ENCODE data around the gene FGF12.

Gene FGF12

DNA sequence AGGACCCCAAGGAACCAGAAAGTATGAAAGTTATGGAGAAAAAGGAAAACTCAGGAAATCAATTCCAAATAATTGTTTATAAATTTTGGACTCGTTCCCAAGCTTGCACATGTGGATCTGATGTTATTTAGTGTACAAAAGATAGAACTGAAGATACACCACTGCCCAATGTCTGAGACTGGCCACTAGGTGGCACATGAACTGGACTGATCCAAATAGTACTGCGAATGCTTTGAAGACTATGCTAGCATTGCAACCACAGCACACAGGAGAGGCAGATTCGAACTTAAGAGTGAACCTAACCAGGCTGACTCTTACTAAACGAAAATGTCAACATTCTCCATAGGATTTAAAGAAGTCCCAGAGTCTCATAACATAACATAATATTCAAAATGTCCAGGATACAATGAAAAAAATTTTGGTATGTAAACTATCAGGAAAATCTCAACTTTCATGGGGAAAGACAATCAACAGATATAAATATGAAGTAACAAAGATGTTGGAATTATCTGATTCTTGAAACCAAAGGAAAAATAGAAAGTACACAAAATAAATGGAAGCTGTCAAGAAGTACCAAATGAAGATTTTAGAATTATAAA, 596.7 kb downstream of the FGF12 start:
- no peak overlapping the region for H3K4me3 ChIP-seq (ENCODE audit: low read length)
- no peaks in the 10 kb centered on the region for H3K9me3 ChIP-seq (ENCODE audit: control insufficient read depth, low read length)

DNA sequence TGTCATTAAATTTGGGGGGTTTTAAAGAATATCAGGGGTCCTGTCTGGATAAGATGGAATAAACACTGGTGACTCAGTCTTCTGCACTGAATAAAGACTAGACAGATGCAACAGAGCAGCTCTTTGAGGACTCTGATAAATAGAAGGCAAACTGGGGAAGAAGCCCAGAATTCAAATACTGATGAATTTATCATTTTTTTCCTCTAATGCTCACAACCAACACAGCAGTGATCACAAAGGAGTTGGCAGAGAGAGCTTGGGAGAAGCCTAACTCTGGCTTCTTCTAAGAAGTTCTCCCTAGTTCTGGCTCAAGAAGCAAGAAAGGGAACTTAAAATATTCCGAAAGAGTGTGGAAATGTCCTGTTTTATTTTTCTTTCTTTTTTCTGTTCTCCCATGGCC, 597.8 kb downstream of the FGF12 start:
- no peak for DNase-seq (ENCODE audit: low read depth)

More for the DNA sequence above, 596.7 kb downstream of the FGF12 start:
- DNase-seq (ENCODE audit: low read depth), result peak; percentile 13
- no peaks in the 10 kb centered on the region for H3K4me1 ChIP-seq (ENCODE audit: control insufficient read depth, insufficient read depth, low read length)
- H3K9ac ChIP-seq (ENCODE audit: low read length), result no peak overlapping the region
- H3K36me3 ChIP-seq (ENCODE audit: control insufficient read depth, insufficient read depth, low read length, severe bottlenecking), result no peaks in the 10 kb centered on the region
- H3K27me3 ChIP-seq (replicated peaks; ENCODE audit: control insufficient read depth, insufficient read depth, low read length), result no peaks in the 10 kb centered on the region

DNA sequence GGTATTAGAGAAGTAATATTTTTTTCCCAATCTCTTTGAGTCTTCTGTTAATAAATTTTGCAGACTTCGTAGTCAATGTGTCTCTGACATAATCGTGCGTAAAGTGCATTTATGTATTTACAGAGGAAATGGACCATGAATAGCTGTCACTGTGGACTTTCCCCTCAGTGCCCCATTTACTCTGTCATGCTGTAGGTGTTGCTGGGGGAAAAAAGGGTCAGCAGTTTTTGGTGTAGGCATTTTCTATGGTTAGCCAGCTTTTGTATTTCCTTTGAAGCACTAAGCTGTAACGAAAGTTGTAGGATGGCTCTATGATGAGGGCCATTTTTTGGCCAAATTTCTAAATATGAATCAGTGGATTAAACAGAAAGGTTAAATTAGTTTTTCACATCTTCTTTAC, 598.4 kb downstream of the FGF12 start:
- no peaks in the 10 kb centered on the region for H3K4me1 ChIP-seq (ENCODE audit: control insufficient read depth, insufficient read depth, low read length)
- H3K9me3 ChIP-seq (ENCODE audit: control insufficient read depth, low read length), result no peaks in the 10 kb centered on the region
- H3K4me3 ChIP-seq (ENCODE audit: low read length), result no peak overlapping the region
- no peak overlapping the region for H3K9ac ChIP-seq (ENCODE audit: low read length)
- DNase-seq (ENCODE audit: low read depth), result no peak
- no peaks in the 10 kb centered on the region for H3K27me3 ChIP-seq (replicated peaks; ENCODE audit: control insufficient read depth, insufficient read depth, low read length)
- H3K36me3 ChIP-seq (ENCODE audit: control insufficient read depth, insufficient read depth, low read length, severe bottlenecking), result no peaks in the 10 kb centered on the region

More for the DNA sequence above, 597.8 kb downstream of the FGF12 start:
- H3K9me3 ChIP-seq (ENCODE audit: control insufficient read depth, low read length), result no peaks in the 10 kb centered on the region
- H3K4me1 ChIP-seq (ENCODE audit: control insufficient read depth, insufficient read depth, low read length), result no peaks in the 10 kb centered on the region
- H3K27me3 ChIP-seq (replicated peaks; ENCODE audit: control insufficient read depth, insufficient read depth, low read length), result no peaks in the 10 kb centered on the region
- no peak overlapping the region for H3K4me3 ChIP-seq (ENCODE audit: low read length)
- H3K36me3 ChIP-seq (ENCODE audit: control insufficient read depth, insufficient read depth, low read length, severe bottlenecking), result no peaks in the 10 kb centered on the region
- no peak overlapping the region for H3K9ac ChIP-seq (ENCODE audit: low read length)

DNA sequence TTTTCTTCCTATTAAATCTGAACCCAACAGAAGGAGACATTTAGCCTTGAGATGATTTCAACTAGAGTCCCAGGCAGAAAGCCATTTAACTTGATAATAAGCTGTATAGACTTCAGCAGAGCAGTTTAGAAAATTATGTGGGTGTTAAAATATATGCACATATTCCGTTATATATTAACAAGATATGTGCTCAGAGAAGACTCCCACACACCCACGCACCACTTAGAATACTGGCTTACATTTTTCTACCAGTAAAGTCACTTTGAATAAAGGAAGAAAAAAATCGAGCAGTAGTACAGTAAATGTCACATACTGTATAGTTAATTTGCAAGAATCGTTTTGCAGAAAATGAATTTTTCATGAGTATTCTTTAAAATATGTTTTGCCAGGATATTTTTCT, 599.3 kb downstream of the FGF12 start:
- H3K4me3 ChIP-seq (ENCODE audit: low read length), result no peak overlapping the region
- H3K36me3 ChIP-seq (ENCODE audit: control insufficient read depth, insufficient read depth, low read length, severe bottlenecking), result no peaks in the 10 kb centered on the region
- no peaks in the 10 kb centered on the region for H3K9me3 ChIP-seq (ENCODE audit: control insufficient read depth, low read length)
- no peaks in the 10 kb centered on the region for H3K27me3 ChIP-seq (replicated peaks; ENCODE audit: control insufficient read depth, insufficient read depth, low read length)
- DNase-seq (ENCODE audit: low read depth), result no peak
- no peaks in the 10 kb centered on the region for H3K4me1 ChIP-seq (ENCODE audit: control insufficient read depth, insufficient read depth, low read length)
- H3K9ac ChIP-seq (ENCODE audit: low read length), result no peak overlapping the region

DNA sequence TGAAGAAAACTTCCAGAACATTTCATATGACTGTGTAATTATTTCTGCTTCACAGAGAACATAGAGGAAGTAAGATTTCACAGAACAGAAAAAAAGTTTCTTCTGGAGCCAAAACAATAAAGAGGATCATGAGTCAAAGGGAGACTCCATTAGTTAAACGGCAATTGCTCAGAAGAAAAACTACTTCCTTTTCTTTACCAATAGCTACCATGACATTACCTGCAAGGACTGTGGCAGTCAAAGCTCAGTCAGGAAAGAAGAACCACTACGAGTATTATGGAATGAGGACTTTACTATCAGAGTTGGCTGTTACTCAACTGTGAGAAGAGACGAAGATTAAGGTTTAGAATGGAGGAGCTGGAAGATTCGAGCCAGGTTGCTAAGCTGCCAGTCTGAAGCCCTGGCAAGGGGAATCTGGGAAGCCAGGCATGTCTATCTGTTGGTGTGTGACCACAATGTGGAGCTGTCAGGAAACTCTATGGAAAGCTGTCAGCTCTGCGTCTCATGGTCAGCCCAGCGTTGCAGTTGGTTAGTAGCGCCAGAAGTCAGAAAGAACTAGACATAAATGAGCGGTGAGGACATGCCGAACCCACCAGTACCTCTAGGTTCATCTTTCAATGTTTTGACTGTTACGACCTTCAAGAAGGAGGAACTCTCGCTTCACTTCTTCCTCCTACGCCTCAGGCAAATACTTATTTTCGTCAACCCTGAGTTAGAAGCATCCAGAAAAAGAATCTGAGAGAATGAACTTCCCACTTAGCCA, 604.3 kb downstream of the FGF12 start:
- no peaks in the 10 kb centered on the region for H3K9me3 ChIP-seq (ENCODE audit: control insufficient read depth, low read length)
- H3K27me3 ChIP-seq (replicated peaks; ENCODE audit: control insufficient read depth, insufficient read depth, low read length), result no peaks in the 10 kb centered on the region
- H3K36me3 ChIP-seq (ENCODE audit: control insufficient read depth, insufficient read depth, low read length, severe bottlenecking), result no peaks in the 10 kb centered on the region
- no peak overlapping the region for H3K4me3 ChIP-seq (ENCODE audit: low read length)
- no peak for DNase-seq (ENCODE audit: low read depth)
- H3K4me1 ChIP-seq (ENCODE audit: control insufficient read depth, insufficient read depth, low read length), result no peaks in the 10 kb centered on the region
- no peak overlapping the region for H3K9ac ChIP-seq (ENCODE audit: low read length)

DNA sequence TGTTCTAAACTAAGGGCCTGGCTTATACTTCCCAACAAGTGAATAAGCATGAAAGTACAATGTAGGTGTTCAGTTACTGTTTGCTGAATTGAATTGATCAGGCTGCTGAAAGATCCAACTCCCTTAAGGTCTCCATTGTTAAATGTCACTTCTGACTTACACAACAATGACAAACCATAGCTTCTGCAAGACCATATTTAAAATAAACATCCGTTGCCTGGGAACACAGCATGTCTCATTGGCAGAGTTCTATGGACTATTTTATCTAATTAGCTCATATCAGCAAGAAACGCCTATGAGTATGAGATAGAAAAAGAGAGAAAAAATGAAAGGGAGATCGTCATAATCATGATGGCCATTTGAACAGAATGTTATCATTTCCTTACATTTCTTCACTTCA, 605.4 kb downstream of the FGF12 start:
- no peak overlapping the region for H3K9ac ChIP-seq (ENCODE audit: low read length)
- no peaks in the 10 kb centered on the region for H3K27me3 ChIP-seq (replicated peaks; ENCODE audit: control insufficient read depth, insufficient read depth, low read length)
- H3K4me1 ChIP-seq (ENCODE audit: control insufficient read depth, insufficient read depth, low read length), result no peaks in the 10 kb centered on the region
- no peak overlapping the region for H3K4me3 ChIP-seq (ENCODE audit: low read length)
- no peaks in the 10 kb centered on the region for H3K36me3 ChIP-seq (ENCODE audit: control insufficient read depth, insufficient read depth, low read length, severe bottlenecking)
- DNase-seq (ENCODE audit: low read depth), result no peak
- no peaks in the 10 kb centered on the region for H3K9me3 ChIP-seq (ENCODE audit: control insufficient read depth, low read length)

DNA sequence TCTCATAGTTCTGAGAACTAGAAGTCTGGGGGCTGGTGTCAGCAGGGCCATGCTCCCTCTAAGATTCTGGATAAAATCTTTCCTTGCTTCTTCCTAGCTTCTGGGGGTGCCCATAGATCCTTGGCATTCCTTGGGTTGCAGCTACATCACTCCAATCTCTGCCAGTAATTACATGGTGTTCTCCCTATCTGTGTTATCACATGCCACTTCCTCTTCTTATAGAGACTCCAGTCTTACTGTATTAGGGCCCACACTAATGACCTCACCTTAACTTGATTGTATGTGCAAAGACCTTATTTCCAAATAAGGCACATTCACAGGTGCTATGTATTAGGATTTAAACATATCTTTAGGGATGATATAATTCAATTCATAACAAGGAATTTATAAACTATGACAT, 618.5 kb downstream of the FGF12 start:
- no peak overlapping the region for H3K9ac ChIP-seq (ENCODE audit: low read length)

DNA sequence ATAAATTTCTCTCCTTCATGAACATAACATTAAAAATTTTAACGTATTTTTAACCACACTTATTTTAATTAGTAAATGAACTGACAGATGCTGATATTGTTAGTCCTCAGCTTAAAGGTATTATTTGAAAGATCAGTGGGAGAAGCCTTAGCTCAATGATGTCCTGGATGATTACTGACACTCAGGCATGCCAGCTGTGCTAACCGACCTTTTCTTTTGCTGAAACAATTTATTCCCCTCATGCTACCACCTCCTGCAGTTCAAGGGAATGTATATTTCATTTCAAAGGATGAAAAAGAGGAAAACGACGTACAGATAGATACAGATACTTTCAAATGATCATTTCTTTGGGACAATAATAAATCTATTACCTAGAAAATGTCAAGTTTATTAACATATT, 620.8 kb downstream of the FGF12 start:
- H3K4me3 ChIP-seq (ENCODE audit: low read length), result no peak overlapping the region
- H3K9ac ChIP-seq (ENCODE audit: low read length), result no peak overlapping the region
- no peaks in the 10 kb centered on the region for H3K9me3 ChIP-seq (ENCODE audit: control insufficient read depth, low read length)
- DNase-seq (ENCODE audit: low read depth), result no peak
- no peaks in the 10 kb centered on the region for H3K27me3 ChIP-seq (replicated peaks; ENCODE audit: control insufficient read depth, insufficient read depth, low read length)
- H3K4me1 ChIP-seq (ENCODE audit: control insufficient read depth, insufficient read depth, low read length), result no peaks in the 10 kb centered on the region
- no peaks in the 10 kb centered on the region for H3K36me3 ChIP-seq (ENCODE audit: control insufficient read depth, insufficient read depth, low read length, severe bottlenecking)

More for the DNA sequence above, 618.5 kb downstream of the FGF12 start:
- no peaks in the 10 kb centered on the region for H3K36me3 ChIP-seq (ENCODE audit: control insufficient read depth, insufficient read depth, low read length, severe bottlenecking)
- H3K9me3 ChIP-seq (ENCODE audit: control insufficient read depth, low read length), result peaks cover under 1% of the 10 kb centered on the region
- no peak for DNase-seq (ENCODE audit: low read depth)
- no peaks in the 10 kb centered on the region for H3K27me3 ChIP-seq (replicated peaks; ENCODE audit: control insufficient read depth, insufficient read depth, low read length)
- no peak overlapping the region for H3K4me3 ChIP-seq (ENCODE audit: low read length)
- no peaks in the 10 kb centered on the region for H3K4me1 ChIP-seq (ENCODE audit: control insufficient read depth, insufficient read depth, low read length)

DNA sequence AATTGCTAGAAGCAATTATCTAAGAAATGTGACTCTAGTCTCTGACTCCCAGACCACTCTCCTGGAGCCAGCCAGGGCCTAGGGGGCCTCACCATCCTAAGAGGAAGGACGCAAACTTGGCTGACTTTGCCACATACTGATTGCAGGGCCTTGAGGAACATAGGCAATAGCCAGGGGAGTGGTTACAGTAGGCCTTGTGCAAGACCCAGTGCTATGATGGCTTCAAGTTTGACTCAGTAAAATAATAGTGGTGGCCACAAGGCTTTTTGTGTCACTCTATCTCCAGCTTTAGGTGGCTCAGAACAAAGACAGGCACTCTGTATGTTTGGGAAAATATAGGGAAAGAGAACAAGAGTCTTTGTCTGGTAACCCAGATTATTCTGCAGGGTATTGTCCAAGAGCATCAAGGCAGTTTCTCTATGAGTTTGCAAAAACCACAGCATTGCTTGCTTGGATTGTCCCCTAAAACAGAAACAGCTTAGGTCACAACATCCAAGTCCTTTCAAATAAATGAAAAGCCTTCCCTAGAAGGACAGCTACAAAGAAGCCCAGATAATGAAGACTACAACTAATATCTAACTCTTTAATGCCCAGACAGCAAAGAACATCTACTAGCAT, 634.8 kb downstream of the FGF12 start:
- no peak overlapping the region for H3K9ac ChIP-seq (ENCODE audit: low read length)
- no peaks in the 10 kb centered on the region for H3K36me3 ChIP-seq (ENCODE audit: control insufficient read depth, insufficient read depth, low read length, severe bottlenecking)
- DNase-seq (ENCODE audit: low read depth), result no peak
- H3K4me1 ChIP-seq (ENCODE audit: control insufficient read depth, insufficient read depth, low read length), result peaks cover 7% of the 10 kb centered on the region
- H3K27me3 ChIP-seq (replicated peaks; ENCODE audit: control insufficient read depth, insufficient read depth, low read length), result no peaks in the 10 kb centered on the region
- H3K4me3 ChIP-seq (ENCODE audit: low read length), result no peak overlapping the region
- peaks cover 13% of the 10 kb centered on the region for H3K9me3 ChIP-seq (ENCODE audit: control insufficient read depth, low read length)

DNA sequence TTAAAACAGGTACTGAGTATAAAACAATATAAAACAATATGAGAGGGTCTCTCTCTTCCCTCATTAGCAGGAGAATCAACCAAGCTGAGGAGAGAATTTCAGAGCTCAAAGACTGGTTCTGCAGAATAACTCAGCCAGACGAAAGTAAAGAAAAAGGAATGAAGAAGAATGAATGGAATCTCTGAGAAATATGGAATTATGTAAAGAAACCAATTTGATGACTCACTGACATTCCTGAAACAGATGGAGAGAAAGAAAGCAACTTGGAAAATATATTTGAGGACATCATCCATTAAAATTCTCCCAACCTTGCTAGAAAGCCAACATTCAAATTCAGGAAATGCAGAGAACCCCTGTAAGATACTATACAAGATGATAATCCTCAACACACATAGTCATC, 635.5 kb downstream of the FGF12 start:
- no peak for DNase-seq (ENCODE audit: low read depth)
- no peak overlapping the region for H3K4me3 ChIP-seq (ENCODE audit: low read length)
- peaks cover 13% of the 10 kb centered on the region for H3K9me3 ChIP-seq (ENCODE audit: control insufficient read depth, low read length)
- no peak overlapping the region for H3K9ac ChIP-seq (ENCODE audit: low read length)
- peaks cover 7% of the 10 kb centered on the region for H3K4me1 ChIP-seq (ENCODE audit: control insufficient read depth, insufficient read depth, low read length)
- no peaks in the 10 kb centered on the region for H3K36me3 ChIP-seq (ENCODE audit: control insufficient read depth, insufficient read depth, low read length, severe bottlenecking)
- H3K27me3 ChIP-seq (replicated peaks; ENCODE audit: control insufficient read depth, insufficient read depth, low read length), result no peaks in the 10 kb centered on the region

DNA sequence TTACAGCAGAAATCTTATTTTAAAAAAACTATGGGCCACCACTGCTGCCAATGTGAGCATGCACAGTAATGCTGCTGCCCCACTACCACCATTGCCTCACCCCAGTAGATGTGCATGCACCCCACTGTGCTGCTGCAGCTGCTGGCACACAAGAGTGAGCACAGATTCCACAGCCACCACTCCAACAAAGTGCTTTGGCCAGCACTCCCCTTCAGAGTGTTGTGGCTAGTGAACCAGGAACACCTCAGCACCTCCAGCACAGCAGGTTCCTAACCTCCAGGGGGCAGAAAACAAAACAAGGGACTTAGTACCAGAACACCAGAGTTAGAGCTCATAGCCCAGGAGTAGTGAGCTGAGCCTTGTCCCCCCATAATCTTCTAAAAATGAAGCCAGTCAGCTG, 636.8 kb downstream of the FGF12 start:
- peaks cover 12% of the 10 kb centered on the region for H3K9me3 ChIP-seq (ENCODE audit: control insufficient read depth, low read length)
- DNase-seq (ENCODE audit: low read depth), result no peak
- H3K36me3 ChIP-seq (ENCODE audit: control insufficient read depth, insufficient read depth, low read length, severe bottlenecking), result no peaks in the 10 kb centered on the region
- peaks cover 7% of the 10 kb centered on the region for H3K4me1 ChIP-seq (ENCODE audit: control insufficient read depth, insufficient read depth, low read length)
- H3K27me3 ChIP-seq (replicated peaks; ENCODE audit: control insufficient read depth, insufficient read depth, low read length), result no peaks in the 10 kb centered on the region
- H3K9ac ChIP-seq (ENCODE audit: low read length), result no peak overlapping the region
- H3K4me3 ChIP-seq (ENCODE audit: low read length), result no peak overlapping the region
